ENCODE data around the gene DPP10. TPM values are rescaled to one million over a fixed set of nuclear protein-coding genes. Genes with fewer than 3 reads are reported as not detected.

The DPP10 gene
- total and polyA plus RNA-seq, 2 of the 13 experiments (the other 11 are each of a cell fraction or from before 2014, with no cell fraction given): 0.95 to 1.7 TPM

GRCh38 chr2:114515882-114516281 lies 73.4 kb downstream of the DPP10 start:
- CTCF ChIA-PET (ENCODE audit: low intra/inter-chr PET ratio, low total read pairs): no interaction called here

GRCh38 chr2:114517580-114517979 lies 75.1 kb downstream of the DPP10 start:
- CTCF ChIA-PET (ENCODE audit: low intra/inter-chr PET ratio, low total read pairs): no interaction called here
- TF ChIP-seq HMGA1 (CRISPR knock-in tag; conservative IDR thresholded peaks at IDR 0.05): no peak
- TF ChIP-seq ZNF33B (CRISPR knock-in tag; IDR thresholded peaks at IDR 0.05): no peak
- TF ChIP-seq TRAFD1 (CRISPR knock-in tag; IDR thresholded peaks at IDR 0.05; ENCODE audit: borderline replicate concordance): no peak
- TF ChIP-seq CAMTA2 (CRISPR knock-in tag; IDR thresholded peaks at IDR 0.05; ENCODE audit: borderline replicate concordance): no peak
- TF ChIP-seq SMC3 (IDR thresholded peaks at IDR 0.05; ENCODE audit: low read length): no peak
- no peak for TF ChIP-seq PTBP1 (IDR thresholded peaks at IDR 0.05; ENCODE audit: low read depth, low read length, poor library complexity, severe bottlenecking)
- TF ChIP-seq ZNF607 (CRISPR knock-in tag; IDR thresholded peaks at IDR 0.05; ENCODE audit: borderline replicate concordance): no peak
- TF ChIP-seq, protein P1, sequence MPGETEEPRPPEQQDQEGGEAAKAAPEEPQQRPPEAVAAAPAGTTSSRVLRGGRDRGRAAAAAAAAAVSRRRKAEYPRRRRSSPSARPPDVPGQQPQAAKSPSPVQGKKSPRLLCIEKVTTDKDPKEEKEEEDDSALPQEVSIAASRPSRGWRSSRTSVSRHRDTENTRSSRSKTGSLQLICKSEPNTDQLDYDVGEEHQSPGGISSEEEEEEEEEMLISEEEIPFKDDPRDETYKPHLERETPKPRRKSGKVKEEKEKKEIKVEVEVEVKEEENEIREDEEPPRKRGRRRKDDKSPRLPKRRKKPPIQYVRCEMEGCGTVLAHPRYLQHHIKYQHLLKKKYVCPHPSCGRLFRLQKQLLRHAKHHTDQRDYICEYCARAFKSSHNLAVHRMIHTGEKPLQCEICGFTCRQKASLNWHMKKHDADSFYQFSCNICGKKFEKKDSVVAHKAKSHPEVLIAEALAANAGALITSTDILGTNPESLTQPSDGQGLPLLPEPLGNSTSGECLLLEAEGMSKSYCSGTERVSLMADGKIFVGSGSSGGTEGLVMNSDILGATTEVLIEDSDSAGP (CRISPR knock-in tag; IDR thresholded peaks at IDR 0.05; ENCODE audit: borderline replicate concordance): no peak
- TF ChIP-seq FLYWCH1 (CRISPR knock-in tag; IDR thresholded peaks at IDR 0.05): no peak
- no peak for TF ChIP-seq HOXA3 (CRISPR knock-in tag; IDR thresholded peaks at IDR 0.05)

More at GRCh38 chr2:114515882-114516281, 73.4 kb downstream of the DPP10 start:
- intact Hi-C loops (cut with micrococcal nuclease; ENCODE audit: unreplicated experiment) (no loop called here), in situ Hi-C loops (cut with HindIII; ENCODE audit: extremely low pct_ligation_motif_present, low pct_unique_long_range_greater_than_20kb) (no loop called here)
- Histone ChIP-seq H3K36me3 (replicated peaks in 1 of 2; ENCODE audit: control insufficient read depth in 1 of 2, insufficient read depth in 2 of 2, low read length in 2 of 2) (no peaks in the 10 kb centered on the region), H3K27me3 (ENCODE audit: control insufficient read depth in 1 of 2, insufficient read depth in 2 of 2, low read length in 2 of 2) (no peaks in the 10 kb centered on the region), H2AFZ (ENCODE audit: low read length) (no peak overlapping the region), H3K79me2 (ENCODE audit: insufficient read depth, low read length) (no peaks in the 10 kb centered on the region), H3K27ac (ENCODE audit: extremely low read length, insufficient read depth, low read length) (no peak overlapping the region), H3K4me2 (ENCODE audit: low read depth, low read length) (no peak overlapping the region), H3K9ac (ENCODE audit: insufficient read depth, low read depth, low read length) (no peak overlapping the region), H3K4me3 (replicated peaks in 1 of 3; ENCODE audit: insufficient read depth in 1 of 3, low read depth in 2 of 3, low read length in 3 of 3) (no peak overlapping the region), H3K9me3 (ENCODE audit: low read length) (no peaks in the 10 kb centered on the region), H3K4me1 (ENCODE audit: insufficient read depth, low read length) (no peaks in the 10 kb centered on the region), H4K20me1 (ENCODE audit: insufficient read depth, low read length) (no peaks in the 10 kb centered on the region)
- BruUV-seq (replicated peaks): no TSS peak
- no peak for ATAC-seq
- TF ChIP-seq ZNF747 (CRISPR knock-in tag; IDR thresholded peaks at IDR 0.05; ENCODE audit: borderline replicate concordance) (no peak), CENPT (CRISPR knock-in tag; IDR thresholded peaks at IDR 0.05; ENCODE audit: low read depth) (no peak), ZNF720 (CRISPR knock-in tag; IDR thresholded peaks at IDR 0.05) (no peak), ZBTB8A (CRISPR knock-in tag; IDR thresholded peaks at IDR 0.05; ENCODE audit: borderline replicate concordance, low read depth) (no peak), ELF1 (CRISPR knock-in tag; IDR thresholded peaks at IDR 0.05) (no peak), E2F1 (CRISPR knock-in tag; IDR thresholded peaks at IDR 0.05) (no peak), ZNF431 (CRISPR knock-in tag; IDR thresholded peaks at IDR 0.05; ENCODE audit: borderline replicate concordance, low read depth) (no peak), BHLHE40 (IDR thresholded peaks at IDR 0.05; ENCODE audit: low read length) (no peak)
- no peak for FAIRE-seq
- POLR2A ChIA-PET: no interaction called here
- 7% methylated on average over 3 of the region's 3 CpGs for WGBS (ENCODE audit: low lambda C conversion rate)
- DNase-seq (ENCODE audit: low spot score): no peak

More at GRCh38 chr2:114517580-114517979, 75.1 kb downstream of the DPP10 start:
- Histone ChIP-seq H3K36me3 (replicated peaks in 1 of 2; ENCODE audit: control insufficient read depth in 1 of 2, insufficient read depth in 2 of 2, low read length in 2 of 2) (no peaks in the 10 kb centered on the region), H2AFZ (ENCODE audit: low read length) (no peak overlapping the region), H3K9me3 (ENCODE audit: low read length) (peaks cover 1% of the 10 kb centered on the region; the same call in 1 of the 2 replicates), H4K20me1 (ENCODE audit: insufficient read depth, low read length) (no peaks in the 10 kb centered on the region), H3K4me2 (ENCODE audit: low read depth, low read length) (no peak overlapping the region), H3K4me1 (ENCODE audit: insufficient read depth, low read length) (no peaks in the 10 kb centered on the region), H3K4me3 (replicated peaks in 1 of 3; ENCODE audit: insufficient read depth in 1 of 3, low read depth in 2 of 3, low read length in 3 of 3) (no peak overlapping the region), H3K79me2 (ENCODE audit: insufficient read depth, low read length) (no peaks in the 10 kb centered on the region), H3K27ac (ENCODE audit: extremely low read length, insufficient read depth, low read length) (no peak overlapping the region), H3K9ac (ENCODE audit: insufficient read depth, low read depth, low read length) (no peak overlapping the region), H3K27me3 (ENCODE audit: control insufficient read depth in 1 of 2, insufficient read depth in 2 of 2, low read length in 2 of 2) (no peaks in the 10 kb centered on the region)
- no TSS peak for BruUV-seq (replicated peaks)
- in situ Hi-C loops (cut with HindIII; ENCODE audit: extremely low pct_ligation_motif_present, low pct_unique_long_range_greater_than_20kb) (no loop called here), intact Hi-C loops (cut with micrococcal nuclease; ENCODE audit: unreplicated experiment) (no loop called here)
- POLR2A ChIA-PET: no interaction called here
- FAIRE-seq: no peak
- no peak for ATAC-seq
- 67% methylated on average over 5 of the region's 5 CpGs for WGBS (ENCODE audit: low lambda C conversion rate)
- DNase-seq (ENCODE audit: low spot score): no peak

Data from HepG2 (cell line).